Amniotic epithelial cell (primary cell): ENCODE results near the gene RBFOX2.
"Not testable (repeated sequence)": the region's sequence is repeated elsewhere in the genome, so short reads cannot be mapped to it uniquely, and the experiment has no call there.

ENCODE experiments used
- DNase-seq: peaks from one replicate; pipeline ENCODE4 v3.0.0-alpha.2; 2010; ENCODE audit warnings: low read depth

RBFOX2 gene, protein sequence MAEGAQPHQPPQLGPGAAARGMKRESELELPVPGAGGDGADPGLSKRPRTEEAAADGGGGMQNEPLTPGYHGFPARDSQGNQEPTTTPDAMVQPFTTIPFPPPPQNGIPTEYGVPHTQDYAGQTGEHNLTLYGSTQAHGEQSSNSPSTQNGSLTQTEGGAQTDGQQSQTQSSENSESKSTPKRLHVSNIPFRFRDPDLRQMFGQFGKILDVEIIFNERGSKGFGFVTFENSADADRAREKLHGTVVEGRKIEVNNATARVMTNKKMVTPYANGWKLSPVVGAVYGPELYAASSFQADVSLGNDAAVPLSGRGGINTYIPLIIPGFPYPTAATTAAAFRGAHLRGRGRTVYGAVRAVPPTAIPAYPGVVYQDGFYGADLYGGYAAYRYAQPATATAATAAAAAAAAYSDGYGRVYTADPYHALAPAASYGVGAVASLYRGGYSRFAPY

GRCh38 chr22:36028646-36029405 lies at the start of gene RBFOX2:
Gene RBFOX2, minus strand, starts transcription at chr22:36028824. Its CDS starts 399 bp downstream, at chr22:36028425.
- peak; percentile 93 for DNase-seq

DNA sequence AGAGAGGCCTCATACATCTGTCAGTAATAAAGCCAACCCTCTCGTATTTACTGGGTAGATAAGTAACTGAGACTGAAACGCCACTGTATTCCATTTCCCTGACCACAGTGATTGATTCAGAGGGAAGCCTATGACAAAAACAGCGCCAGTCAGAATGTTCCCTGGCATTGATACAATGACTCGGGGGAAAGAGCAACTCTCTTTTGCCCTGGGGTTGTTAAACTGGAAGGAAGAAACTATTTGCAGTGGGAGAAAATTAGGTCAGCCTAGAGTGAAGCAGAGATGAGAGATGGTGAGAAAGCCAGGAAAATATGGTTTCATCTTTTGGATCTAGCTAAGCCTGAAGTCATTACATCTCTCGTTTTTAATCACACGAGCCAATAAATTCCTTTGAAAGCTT lies 48.6 kb upstream of the RBFOX2 start:
- DNase-seq = no peak

DNA sequence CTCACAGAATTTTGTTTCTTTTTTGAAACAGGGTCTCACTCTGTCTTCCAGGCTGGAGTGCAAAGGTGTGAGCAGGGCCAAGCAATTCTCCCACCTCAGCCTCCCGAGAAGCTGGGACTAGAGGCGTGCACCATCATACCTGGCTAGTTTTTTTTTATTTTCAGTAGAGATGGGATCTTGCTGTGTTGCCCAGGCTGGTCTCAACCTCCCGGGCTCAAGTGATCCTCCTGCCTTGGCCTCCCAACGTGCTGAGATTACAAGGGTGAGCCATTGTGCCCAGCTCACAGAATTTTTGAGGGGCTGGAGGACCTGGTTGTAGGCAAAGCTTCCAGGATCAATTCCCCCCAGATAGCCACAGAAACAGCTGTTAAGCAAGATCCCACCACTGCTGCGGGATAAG lies 47.1 kb upstream of the RBFOX2 start:
- DNase-seq = no peak

GRCh38 chr22:36075230-36075629 lies 46.6 kb upstream of the RBFOX2 start:
- DNase-seq = no peak

- peak; percentile 88 for DNase-seq
Observed at GRCh38 chr22:36073476-36073875, 44.9 kb upstream of the RBFOX2 start.

GRCh38 chr22:36070645-36071044 lies 42.0 kb upstream of the RBFOX2 start:
- DNase-seq = not testable (repeated sequence)

DNA sequence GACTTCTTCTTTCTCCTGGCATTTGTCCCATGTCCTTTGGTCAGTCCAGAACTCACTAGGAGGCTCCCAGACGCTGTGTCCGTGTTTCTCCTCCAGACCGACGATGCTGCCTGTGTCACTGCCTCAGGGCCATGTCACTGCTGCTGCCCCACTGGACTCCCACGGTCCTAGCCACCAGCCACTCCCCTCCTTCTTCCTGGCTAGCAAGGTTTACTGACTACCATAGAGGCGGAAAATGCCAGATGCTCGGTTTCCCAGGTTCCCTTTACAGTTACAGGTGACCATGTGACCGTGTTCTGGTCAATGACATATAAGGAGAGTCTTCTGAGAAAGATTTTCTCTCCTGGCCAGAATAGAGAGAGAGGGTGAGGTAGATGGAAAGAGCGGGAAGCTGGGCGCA lies 40.7 kb upstream of the RBFOX2 start:
- no peak for DNase-seq

DNA sequence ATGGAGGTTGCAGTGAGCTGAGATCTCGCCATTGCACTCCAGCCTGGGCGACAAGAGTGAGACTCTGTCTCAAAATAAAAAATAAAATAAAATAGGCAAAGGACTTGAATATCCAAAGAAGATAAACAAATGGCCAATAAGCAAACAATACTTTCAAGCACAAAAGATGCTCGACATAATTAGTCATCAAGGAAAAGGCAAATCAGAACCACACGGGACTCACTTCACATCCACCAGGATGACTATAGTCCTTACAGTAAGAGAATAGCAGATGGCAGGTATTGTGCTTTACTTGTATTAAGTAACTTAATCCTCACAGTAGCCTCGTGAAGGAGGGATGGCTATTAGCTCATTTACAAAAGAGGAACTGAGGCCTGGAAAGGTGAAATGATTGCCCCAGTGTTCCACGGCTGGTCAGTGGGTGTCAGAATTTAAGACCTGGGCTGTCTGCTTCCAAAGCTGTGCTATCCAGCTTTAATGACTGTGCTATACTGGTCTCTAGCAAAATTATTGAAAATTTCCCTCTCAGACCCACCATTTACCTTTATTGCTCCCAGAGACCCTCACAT lies 40.2 kb upstream of the RBFOX2 start:
- no peak for DNase-seq

DNA sequence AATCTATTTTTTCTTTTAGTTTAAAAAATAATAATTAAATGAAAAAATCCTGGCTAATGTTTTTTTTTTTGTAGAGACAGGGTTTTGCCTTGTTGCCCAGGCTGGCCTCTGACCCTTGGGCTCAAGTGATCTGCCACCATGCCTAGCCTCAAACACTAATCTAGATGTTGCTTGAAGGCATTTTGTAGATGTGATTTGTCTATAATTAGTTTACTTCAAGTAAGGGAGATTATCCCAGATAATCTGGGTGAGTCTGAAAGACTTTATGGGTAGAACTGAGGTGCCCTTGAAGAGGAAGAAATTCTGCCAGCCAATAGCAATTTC lies 38.6 kb upstream of the RBFOX2 start:
- DNase-seq = no peak

DNA sequence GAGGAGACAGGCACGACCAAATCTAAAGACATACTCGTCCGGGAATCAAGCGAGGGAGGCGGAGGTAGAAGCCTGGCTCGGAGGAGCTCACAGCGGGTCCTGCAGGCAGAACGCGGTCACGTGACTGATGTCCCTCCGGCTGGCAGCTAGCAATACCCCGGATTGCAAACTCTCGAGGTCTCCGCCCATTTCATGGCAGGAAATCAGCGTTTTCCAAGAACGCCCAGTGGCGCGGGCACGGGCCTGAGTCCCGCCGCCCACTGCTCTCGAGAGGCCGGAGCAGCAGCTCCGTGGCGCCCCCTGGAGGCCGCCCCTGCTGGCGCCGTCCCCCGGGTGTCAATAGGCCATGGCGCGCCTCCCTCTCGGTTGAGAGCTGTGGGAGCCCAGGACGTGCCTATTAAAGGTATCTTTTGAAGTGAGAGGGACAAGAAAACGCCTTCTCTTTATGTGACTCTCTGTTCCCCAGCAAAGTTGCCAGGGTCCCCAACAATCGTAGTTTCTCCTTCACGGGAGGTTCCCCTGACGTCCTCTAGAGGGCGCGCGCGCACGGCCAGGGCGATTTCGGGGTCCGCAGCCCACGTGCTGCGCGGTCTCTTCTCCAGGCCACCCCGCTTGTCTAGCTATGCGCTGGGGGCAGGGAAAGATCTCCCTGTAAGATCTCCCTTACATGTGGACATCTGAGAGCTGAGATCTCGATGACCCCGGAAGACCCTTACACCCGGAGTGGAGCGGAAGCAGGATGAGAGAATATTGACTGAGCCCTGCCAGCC lies 37.3 kb upstream of the RBFOX2 start:
- DNase-seq = peak; percentile 88

DNA sequence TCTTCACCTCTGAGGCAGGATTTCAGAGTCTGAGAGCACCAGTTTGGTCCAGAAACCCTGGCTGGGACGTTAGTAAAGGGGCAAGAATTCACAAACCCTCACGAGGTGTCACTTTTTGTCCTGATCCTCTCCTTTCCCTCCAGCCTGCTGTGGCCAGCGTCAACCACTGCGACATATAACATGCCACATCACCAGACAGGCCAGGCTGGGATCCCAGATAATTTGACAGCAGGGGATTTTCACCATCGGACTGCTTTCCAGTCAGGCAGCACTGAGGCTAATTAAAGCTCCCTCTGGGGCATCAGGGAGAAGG lies 36.8 kb upstream of the RBFOX2 start:
- no peak for DNase-seq

DNA sequence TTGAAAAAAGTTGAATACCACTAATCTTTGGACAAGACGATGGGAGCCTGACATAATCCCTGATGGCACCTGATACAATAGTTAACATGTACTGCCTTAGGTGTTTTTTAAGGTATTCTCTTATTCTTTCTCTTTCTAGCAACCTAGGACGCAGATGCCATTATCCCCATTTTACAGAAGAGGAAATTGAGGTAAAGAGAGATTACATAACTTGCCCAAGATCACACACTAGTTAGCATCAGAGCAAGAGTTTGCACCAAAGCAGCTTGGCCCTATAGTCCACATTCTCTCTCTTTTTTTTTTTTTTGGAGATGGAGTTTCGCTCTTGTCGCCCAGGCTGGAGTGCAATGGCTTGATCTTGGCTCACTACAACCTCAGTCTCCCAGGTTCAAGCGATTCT lies 35.7 kb upstream of the RBFOX2 start:
- no peak for DNase-seq

DNA sequence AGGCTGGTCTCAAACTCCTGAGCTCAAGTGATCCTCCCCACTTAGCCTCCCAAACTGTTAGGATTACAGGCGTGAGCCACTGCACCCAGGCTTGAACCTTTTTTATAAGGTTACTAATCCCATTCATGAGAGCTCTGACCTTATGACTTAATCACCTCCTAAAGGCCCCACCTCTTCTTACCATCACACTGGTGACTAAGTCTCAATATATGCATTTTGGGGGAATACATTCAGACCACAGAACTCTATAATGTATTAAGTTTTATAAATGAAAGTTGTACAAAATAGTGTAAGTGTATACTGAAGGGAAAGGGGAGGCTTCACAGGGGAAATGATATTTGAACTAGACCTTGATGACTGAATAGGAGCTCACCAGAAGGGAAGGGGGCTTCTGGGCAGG lies 28.4 kb upstream of the RBFOX2 start:
- DNase-seq = no peak

DNA sequence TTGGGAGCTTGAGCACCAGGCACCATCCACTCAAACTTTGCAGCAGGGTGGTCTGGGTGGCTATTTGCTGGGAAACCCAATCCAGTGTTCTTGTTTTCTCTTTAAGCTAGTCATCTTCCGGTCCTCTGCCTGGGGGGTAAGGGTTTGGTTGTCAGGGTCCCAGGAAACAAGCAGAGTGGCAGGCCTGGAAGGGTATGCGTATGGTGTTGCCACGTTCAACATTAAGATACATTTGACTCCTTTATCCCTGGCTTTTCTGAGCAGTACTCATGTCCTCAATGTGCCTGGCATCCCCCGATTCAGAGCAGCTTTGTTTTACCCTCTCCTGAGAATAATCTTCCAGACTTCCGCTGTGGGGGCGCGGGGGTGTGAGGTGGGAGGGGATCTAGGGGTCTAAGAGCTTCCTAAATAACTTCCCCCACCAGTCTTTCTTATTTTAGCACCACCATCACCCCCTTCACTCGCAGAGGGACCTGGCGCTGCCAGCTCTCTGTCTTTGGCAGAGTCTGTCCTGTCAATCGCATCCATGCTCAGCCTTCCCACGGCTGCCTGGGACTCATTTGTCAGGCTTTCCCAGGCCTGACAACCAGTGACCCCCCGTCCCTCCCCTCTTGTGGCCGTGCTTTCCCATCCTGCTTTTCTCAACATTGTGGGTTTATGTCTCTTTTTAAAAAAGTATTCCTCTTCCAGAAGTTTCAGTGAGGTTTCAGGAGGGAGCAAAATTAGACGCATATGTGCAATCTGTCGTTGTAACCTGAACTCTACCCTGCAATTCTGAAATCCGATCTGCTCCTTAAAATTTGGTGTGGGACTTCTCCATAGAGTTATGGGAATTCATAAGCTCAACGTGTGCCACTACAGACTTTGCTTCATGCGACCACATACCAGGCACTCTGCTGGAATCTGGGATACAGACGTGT lies 27.0 kb upstream of the RBFOX2 start:
- DNase-seq = no peak

DNA sequence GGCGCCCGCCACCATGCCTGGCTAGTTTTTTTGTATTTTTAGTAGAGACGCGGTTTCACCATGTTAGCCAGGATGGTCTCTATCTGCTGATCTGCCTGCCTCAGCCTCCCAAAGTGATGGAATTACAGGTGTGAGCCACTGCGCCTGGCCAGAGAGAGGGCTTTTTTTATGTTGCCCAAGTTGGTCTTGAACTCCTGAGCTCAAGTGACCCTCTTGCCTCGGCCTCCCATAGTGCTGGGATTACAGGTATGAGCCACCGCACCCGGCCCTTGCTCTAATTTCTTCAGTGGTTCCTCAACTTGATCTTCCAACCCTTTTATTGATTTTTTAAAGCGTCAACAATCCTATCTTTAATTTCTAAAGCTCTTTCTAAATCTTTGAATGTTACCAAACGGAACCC lies 25.8 kb upstream of the RBFOX2 start:
- DNase-seq = not testable (repeated sequence)

- no peak for DNase-seq
Observed at GRCh38 chr22:36053242-36054147, 24.9 kb upstream of the RBFOX2 start.

DNA sequence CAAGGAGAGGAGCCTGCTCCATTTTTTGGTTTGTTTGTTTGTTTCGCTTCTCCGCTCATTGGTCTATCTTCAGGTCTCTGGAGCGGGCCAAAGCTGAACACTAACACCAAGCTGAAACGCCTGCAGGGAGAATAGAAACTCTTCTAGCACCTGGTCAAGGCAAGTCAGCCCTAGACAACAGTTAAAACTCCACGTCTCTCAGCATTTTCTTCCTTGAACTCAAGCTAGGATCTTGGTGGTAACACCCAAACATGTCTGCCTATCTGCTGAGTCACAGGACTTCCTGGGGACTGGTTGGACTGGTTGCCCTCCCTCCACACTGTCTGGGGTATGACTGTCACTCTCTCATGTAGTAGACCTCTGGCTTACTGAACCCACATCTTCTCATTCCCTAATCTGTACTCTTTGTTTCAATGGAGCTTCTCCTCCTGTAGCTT lies 23.9 kb upstream of the RBFOX2 start:
- peak; percentile 44 for DNase-seq

DNA sequence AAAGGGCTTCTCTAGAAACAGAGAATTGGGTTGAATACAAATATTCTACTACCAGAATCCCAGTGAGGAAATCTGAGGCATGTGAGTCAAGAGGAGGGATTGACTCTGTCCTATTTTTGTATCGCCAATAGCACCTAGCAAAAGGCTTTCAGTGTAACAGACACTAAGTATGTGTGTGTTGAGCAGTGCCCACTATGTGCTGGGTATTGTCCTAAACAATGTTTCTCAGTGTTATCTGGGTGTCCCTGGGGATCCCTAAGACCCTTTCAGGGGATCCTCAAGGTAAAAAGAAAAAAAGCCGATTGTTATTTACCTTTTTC lies 21.0 kb upstream of the RBFOX2 start:
- DNase-seq = no peak

GRCh38 chr22:36048911-36049677 lies 20.5 kb upstream of the RBFOX2 start:
- DNase-seq = peak; percentile 36

- not testable (repeated sequence) for DNase-seq
Observed at GRCh38 chr22:36044517-36044916, 15.9 kb upstream of the RBFOX2 start.
